VCaP (cell line): ENCODE measurements around the gene THBS3.
"Not testable (repeated sequence)": the region's sequence is repeated elsewhere in the genome, so short reads cannot be mapped to it uniquely, and the experiment has no call there.

Experiments used
- H3K27ac ChIP-seq: fragments of 450-650 bp; 2 replicates; pipeline ENCODE4 v1.5.1; 2017
- CTCF ChIP-seq: fragments of 450-650 bp; conservative IDR thresholded peaks from 2 replicates; pipeline ENCODE4 v1.5.1; 2017; ENCODE audit warnings: mild to moderate bottlenecking, moderate library complexity

The THBS3 gene

GRCh38 chr1:155218854-155219591 is 11.3 kb upstream of the THBS3 start:
- TF ChIP-seq CTCF, result no peak
- peak overlapping the region; percentile 21; the same call in 1 of the 2 replicates for H3K27ac ChIP-seq

- H3K27ac ChIP-seq, result not testable (repeated sequence)
Observed at GRCh38 chr1:155214702-155215101, 7.0 kb upstream of the THBS3 start.

- not testable (repeated sequence) for H3K27ac ChIP-seq
Observed at GRCh38 chr1:155212051-155212440, 4.3 kb upstream of the THBS3 start.

GRCh38 chr1:155211381-155212050 is 3.8 kb upstream of the THBS3 start:
- H3K27ac ChIP-seq, result not testable (repeated sequence)

- H3K27ac ChIP-seq, result no peak overlapping the region
- TF ChIP-seq CTCF, result no peak
Observed at GRCh38 chr1:155210314-155211104, 2.8 kb upstream of the THBS3 start.

GRCh38 chr1:155209312-155209721 is 1.6 kb upstream of the THBS3 start:
- peak overlapping the region; percentile 87 for H3K27ac ChIP-seq
- no peak for TF ChIP-seq CTCF

- peak within 1 kb of the TSS; percentile 87 for H3K27ac ChIP-seq
- TF ChIP-seq CTCF, result no peak
Observed at GRCh38 chr1:155208541-155209311, 1.0 kb upstream of the THBS3 start, which contains the start of gene MTX1. Gene MTX1, plus strand, starts transcription at chr1:155208695. Its CDS starts 110 bp downstream, at chr1:155208805.

- peak; percentile 81 for TF ChIP-seq CTCF
- peak overlapping the region; percentile 87; the same call in 1 of the 2 replicates for H3K27ac ChIP-seq
Observed at GRCh38 chr1:155206891-155207805, 549 bp downstream of the THBS3 start.
